ENCODE results near the gene USP44.
"Not testable (repeated sequence)": the region's sequence is repeated elsewhere in the genome, so short reads cannot be mapped to it uniquely, and the experiment has no call there.

The USP44 gene

DNA sequence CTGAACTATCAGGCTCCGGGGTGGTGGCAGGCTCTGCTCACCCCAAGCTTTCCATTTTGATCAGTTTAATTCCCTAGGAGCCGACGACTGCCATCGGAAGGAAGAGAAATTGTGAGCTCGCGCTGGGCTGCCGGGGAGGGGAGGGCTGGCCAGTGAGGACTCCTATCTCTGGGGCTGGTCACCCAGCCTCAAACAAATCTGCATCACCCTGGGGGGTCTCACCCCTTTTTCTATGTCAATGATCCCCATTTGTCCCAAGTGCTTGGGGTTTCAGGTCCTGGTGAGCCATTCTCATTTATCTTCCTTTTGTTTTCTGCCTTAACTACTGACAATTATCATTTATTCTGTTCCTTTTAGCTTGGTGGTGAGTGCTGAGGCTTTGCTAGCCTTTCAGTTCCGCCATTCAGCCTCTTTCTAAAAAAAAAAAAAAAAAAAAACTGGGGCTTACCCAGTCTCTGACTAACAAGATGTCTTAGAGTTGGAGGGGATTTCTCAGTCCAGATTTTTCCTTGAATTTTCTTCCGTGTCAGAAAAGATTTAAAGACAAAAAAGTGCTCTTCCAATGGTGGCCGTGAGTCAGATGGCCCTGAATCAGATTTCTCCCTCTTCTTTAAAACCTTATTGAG is 22.8 kb upstream of the USP44 start:
- H3K9ac ChIP-seq (ENCODE audit: low read length), result no peak overlapping the region
- no peaks in the 10 kb centered on the region for H3K36me3 ChIP-seq (ENCODE audit: insufficient read depth, low read length)
- H3K27ac ChIP-seq (ENCODE audit: low read depth, low read length), result no peak overlapping the region
- H3K4me1 ChIP-seq (ENCODE audit: insufficient read depth, low read length), result no peaks in the 10 kb centered on the region
- no peaks in the 10 kb centered on the region for H3K27me3 ChIP-seq (ENCODE audit: control insufficient read depth in 1 of 2, insufficient read depth in 2 of 2, low read length in 2 of 2)
- no peak overlapping the region for H3K4me3 ChIP-seq (ENCODE audit: low read depth in 1 of 2, low read length in 2 of 2)
- no peaks in the 10 kb centered on the region for H3K9me3 ChIP-seq (ENCODE audit: low read length)

DNA sequence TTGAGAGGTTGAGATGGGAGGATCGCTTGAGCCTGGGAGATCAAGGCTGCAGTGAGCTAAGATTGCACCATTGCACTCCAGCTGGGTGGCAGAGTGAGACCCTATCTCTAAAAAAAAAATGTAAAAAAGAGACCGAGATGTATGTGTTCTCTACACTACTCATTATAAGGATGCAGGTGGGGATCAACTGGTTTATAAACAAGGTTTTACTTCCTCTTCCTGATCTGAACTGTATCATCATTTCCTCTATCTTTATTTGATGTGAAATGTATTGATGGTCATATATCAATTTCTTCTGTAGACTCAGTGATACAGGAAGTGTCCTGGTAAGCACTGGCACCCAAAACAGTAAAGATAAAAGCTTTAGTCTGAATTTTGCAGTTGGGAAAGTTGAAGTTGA is 20.1 kb upstream of the USP44 start:
- Histone ChIP-seq H3K27ac (ENCODE audit: low read depth, low read length) (no peak overlapping the region), H3K9ac (ENCODE audit: low read length) (no peak overlapping the region), H3K9me3 (ENCODE audit: low read length) (no peaks in the 10 kb centered on the region), H3K27me3 (ENCODE audit: control insufficient read depth in 1 of 2, insufficient read depth in 2 of 2, low read length in 2 of 2) (no peaks in the 10 kb centered on the region), H3K4me3 (ENCODE audit: low read depth in 1 of 2, low read length in 2 of 2) (no peak overlapping the region), H3K4me1 (ENCODE audit: insufficient read depth, low read length) (no peaks in the 10 kb centered on the region), H3K36me3 (ENCODE audit: insufficient read depth, low read length) (no peaks in the 10 kb centered on the region)

DNA sequence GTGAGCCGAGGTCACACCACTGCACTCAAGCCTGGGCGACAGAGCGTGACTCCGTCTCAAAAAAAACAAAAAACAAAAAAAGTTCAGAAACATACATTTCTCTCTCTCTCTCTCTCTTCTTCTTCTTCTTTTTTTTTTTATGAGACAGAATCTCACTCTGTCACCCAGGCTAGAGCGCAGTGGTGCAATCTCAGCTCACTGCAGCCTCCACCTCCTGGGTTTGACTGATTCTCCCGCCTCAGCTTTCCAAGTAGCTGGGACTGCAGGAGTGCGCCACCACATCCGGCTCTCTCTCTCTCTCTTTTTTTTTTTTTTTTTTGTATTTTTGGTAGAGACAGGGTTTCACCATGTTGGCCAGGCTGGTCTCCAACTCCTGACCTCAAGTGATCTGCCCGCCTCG is 16.8 kb upstream of the USP44 start:
- not testable (repeated sequence) for H3K27me3 ChIP-seq (ENCODE audit: control insufficient read depth in 1 of 2, insufficient read depth in 2 of 2, low read length in 2 of 2); H3K4me1 ChIP-seq (ENCODE audit: insufficient read depth, low read length); H3K9me3 ChIP-seq (ENCODE audit: low read length); H3K27ac ChIP-seq (ENCODE audit: low read depth, low read length); H3K36me3 ChIP-seq (ENCODE audit: insufficient read depth, low read length); H3K4me3 ChIP-seq (ENCODE audit: low read depth in 1 of 2, low read length in 2 of 2); H3K9ac ChIP-seq (ENCODE audit: low read length)

GRCh38 chr12:95557625-95558024 is 6.3 kb upstream of the USP44 start:
- H3K4me1 ChIP-seq (ENCODE audit: insufficient read depth, low read length), result no peaks in the 10 kb centered on the region
- H3K9me3 ChIP-seq (ENCODE audit: low read length), result no peaks in the 10 kb centered on the region
- no peak overlapping the region for H3K4me3 ChIP-seq (ENCODE audit: low read depth in 1 of 2, low read length in 2 of 2)
- no peaks in the 10 kb centered on the region for H3K36me3 ChIP-seq (ENCODE audit: insufficient read depth, low read length)
- H3K27me3 ChIP-seq (ENCODE audit: control insufficient read depth in 1 of 2, insufficient read depth in 2 of 2, low read length in 2 of 2), result no peaks in the 10 kb centered on the region
- no peak overlapping the region for H3K27ac ChIP-seq (ENCODE audit: low read depth, low read length)
- H3K9ac ChIP-seq (ENCODE audit: low read length), result no peak overlapping the region

GRCh38 chr12:95554532-95555071 is 3.3 kb upstream of the USP44 start:
- Histone ChIP-seq H3K27ac (ENCODE audit: low read depth, low read length) (no peak overlapping the region), H3K9me3 (ENCODE audit: low read length) (no peaks in the 10 kb centered on the region), H3K27me3 (ENCODE audit: control insufficient read depth in 1 of 2, insufficient read depth in 2 of 2, low read length in 2 of 2) (no peaks in the 10 kb centered on the region), H3K36me3 (ENCODE audit: insufficient read depth, low read length) (no peaks in the 10 kb centered on the region), H3K9ac (ENCODE audit: low read length) (no peak overlapping the region), H3K4me3 (ENCODE audit: low read depth in 1 of 2, low read length in 2 of 2) (no peak overlapping the region), H3K4me1 (ENCODE audit: insufficient read depth, low read length) (no peaks in the 10 kb centered on the region)

GRCh38 chr12:95553197-95553943 is 2.1 kb upstream of the USP44 start:
- Histone ChIP-seq H3K9ac (ENCODE audit: low read length) (no peak overlapping the region), H3K27me3 (ENCODE audit: control insufficient read depth in 1 of 2, insufficient read depth in 2 of 2, low read length in 2 of 2) (peaks cover 0 to 2% of the 10 kb centered on the region in 2 donors), H3K4me1 (ENCODE audit: insufficient read depth, low read length) (peaks cover 3% of the 10 kb centered on the region), H3K36me3 (ENCODE audit: insufficient read depth, low read length) (no peaks in the 10 kb centered on the region), H3K9me3 (ENCODE audit: low read length) (no peaks in the 10 kb centered on the region), H3K4me3 (ENCODE audit: low read depth in 1 of 2, low read length in 2 of 2) (no peak overlapping the region), H3K27ac (ENCODE audit: low read depth, low read length) (no peak overlapping the region)

DNA sequence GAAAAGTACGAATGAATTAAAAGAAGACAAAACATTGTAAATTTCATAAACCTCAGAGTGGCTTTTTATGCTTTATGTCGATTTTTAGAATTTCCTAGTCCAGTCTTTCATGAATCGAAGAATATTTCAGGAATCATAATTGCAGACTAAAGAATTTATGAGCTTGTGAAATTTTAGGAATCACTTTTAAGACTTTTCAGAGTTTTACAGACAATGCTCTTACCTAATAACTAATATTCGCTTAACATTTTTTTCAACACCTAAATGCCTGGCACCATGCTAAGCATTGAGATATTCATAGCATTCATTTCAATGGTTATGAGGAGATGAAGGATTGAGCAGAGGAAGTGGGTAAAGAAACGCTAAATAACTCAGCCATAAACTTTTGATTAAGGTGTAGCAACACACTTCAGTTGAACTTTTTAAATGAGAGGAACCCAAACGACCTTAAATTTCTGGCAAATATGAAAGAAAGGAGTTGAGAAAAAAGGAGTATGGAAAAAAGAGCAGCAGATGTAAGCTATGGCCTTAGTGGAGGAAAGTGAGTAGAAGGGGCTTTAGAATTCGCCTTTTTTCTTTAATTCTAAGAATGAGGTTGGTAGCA is 739 bp upstream of the USP44 start:
- Histone ChIP-seq H3K27ac (ENCODE audit: low read depth, low read length) (no peak overlapping the region), H3K9me3 (ENCODE audit: low read length) (no peaks in the 10 kb centered on the region), H3K4me3 (ENCODE audit: low read depth in 1 of 2, low read length in 2 of 2) (no peak overlapping the region), H3K4me1 (ENCODE audit: insufficient read depth, low read length) (peaks cover 6% of the 10 kb centered on the region), H3K27me3 (ENCODE audit: control insufficient read depth in 1 of 2, insufficient read depth in 2 of 2, low read length in 2 of 2) (peaks cover 0 to 4% of the 10 kb centered on the region in 2 donors), H3K36me3 (ENCODE audit: insufficient read depth, low read length) (no peaks in the 10 kb centered on the region), H3K9ac (ENCODE audit: low read length) (no peak overlapping the region)

DNA sequence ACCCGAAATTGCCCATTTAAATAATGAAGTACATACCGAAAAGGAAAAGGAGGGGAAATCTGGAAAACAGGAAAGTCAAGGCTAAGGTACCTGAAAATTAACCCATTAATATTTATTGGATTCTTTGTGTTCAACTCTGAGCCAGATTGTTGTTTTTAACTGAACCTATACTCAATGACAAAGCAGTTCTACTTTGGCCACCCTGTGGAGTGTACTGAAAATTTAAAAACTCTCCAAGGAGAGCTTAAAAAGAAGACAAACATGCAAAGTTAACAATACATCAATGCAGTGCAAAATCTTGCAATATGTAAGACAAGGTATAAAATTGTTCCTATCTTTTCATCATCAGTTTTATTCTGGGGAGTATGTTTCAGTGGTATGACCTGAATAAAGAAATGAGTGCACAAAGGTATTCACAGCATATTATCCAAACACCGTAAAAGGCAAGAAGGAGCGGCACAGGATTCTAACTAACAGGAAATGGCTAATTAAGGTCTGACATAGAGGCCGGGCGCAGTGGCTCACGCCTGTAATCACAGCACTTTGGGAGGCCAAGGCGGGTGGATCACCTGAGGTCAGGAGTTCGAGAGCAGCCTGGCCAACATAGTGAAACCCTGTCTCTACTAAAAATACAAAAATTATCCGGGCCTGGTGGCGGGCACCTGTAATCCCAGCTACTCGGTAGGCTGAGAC is 1.7 kb downstream of the USP44 start:
- H3K27ac ChIP-seq (ENCODE audit: low read depth, low read length), result no peak overlapping the region
- H3K4me3 ChIP-seq (ENCODE audit: low read depth in 1 of 2, low read length in 2 of 2), result peak overlapping the region; percentile 69 to 87

DNA sequence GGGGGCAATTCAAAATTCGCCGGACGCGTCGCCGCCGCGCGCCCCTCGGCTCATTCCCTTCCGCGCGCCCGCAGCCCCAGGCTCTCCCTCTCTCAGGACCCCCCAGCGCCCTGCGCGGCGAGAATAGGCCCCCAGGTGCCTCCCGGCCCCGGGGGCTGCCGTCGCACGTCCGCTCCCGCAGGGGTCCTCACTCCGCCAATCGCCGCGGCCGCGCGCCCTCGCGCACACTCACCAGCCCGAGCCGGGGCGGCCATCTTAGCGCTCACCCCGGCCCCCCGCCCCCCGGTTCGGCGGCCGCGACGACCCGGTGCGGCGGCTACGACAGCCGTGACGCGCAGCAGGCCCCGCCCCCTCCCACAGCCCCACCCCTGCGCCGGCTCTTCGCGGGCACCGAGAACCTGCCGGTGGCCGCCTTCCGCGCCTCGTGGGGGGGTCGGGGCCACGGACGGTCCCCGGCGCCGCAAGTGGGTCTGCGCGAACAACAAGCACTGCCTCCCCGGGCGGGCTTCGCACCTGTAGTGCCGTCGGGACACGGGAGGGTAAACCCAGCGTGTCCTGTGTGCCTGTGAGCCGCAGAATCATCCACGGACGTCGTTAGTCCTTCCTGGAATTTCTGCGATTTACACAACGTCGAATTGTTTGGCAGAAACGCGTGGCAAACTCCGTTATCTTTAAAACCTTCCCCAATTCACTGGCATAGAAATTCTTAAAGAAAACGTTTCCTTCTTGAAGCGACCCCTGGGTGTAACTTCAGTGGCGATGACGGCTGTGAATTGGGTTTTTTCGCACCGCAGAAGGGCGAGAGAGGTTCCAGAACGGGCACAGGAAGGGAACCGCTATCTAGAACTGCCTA is 2.5 kb downstream of the USP44 start:
- no peaks in the 10 kb centered on the region for H3K36me3 ChIP-seq (ENCODE audit: insufficient read depth, low read length)
- H3K27ac ChIP-seq (ENCODE audit: low read depth, low read length), result peak overlapping the region; percentile 72
- no peaks in the 10 kb centered on the region for H3K9me3 ChIP-seq (ENCODE audit: low read length)
- H3K4me1 ChIP-seq (ENCODE audit: insufficient read depth, low read length), result peaks cover 6% of the 10 kb centered on the region
- H3K27me3 ChIP-seq (ENCODE audit: control insufficient read depth in 1 of 2, insufficient read depth in 2 of 2, low read length in 2 of 2), result peaks cover 0 to 4% of the 10 kb centered on the region in 2 donors
- peak overlapping the region; percentile 37 for H3K9ac ChIP-seq (ENCODE audit: low read length)
- peak overlapping the region; percentile 69 to 87 for H3K4me3 ChIP-seq (ENCODE audit: low read depth in 1 of 2, low read length in 2 of 2)

More for the DNA sequence above, 1.7 kb downstream of the USP44 start:
- no peaks in the 10 kb centered on the region for H3K9me3 ChIP-seq (ENCODE audit: low read length)
- no peaks in the 10 kb centered on the region for H3K36me3 ChIP-seq (ENCODE audit: insufficient read depth, low read length)
- H3K27me3 ChIP-seq (ENCODE audit: control insufficient read depth in 1 of 2, insufficient read depth in 2 of 2, low read length in 2 of 2), result peaks cover 0 to 4% of the 10 kb centered on the region in 2 donors
- no peak overlapping the region for H3K9ac ChIP-seq (ENCODE audit: low read length)
- peaks cover 6% of the 10 kb centered on the region for H3K4me1 ChIP-seq (ENCODE audit: insufficient read depth, low read length)

DNA sequence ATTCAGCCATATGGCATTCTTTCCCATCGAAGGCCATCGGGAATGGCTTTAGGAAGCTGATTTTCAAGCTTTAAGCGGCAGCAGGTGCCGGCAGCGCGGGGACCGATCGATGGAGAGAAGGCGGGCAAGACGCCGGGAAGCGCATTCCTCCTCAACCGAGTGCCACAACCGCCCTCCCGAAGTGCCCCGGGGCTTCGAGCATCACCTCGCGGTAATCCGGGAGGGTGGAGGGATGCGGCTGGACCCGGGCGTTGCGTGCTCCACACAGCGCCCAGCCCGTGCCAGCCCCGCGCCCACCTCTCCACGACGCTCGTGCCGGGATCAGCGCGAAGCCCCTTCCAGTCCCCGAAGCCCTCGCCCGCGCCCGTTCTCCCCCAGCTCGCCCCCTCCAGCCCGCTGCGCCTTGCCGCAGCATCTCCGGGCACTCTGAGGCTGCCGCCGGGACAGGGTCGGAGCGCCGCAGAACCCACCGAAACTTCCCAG is 3.2 kb downstream of the USP44 start:
- Histone ChIP-seq H3K9me3 (ENCODE audit: low read length) (no peaks in the 10 kb centered on the region), H3K27me3 (ENCODE audit: control insufficient read depth in 1 of 2, insufficient read depth in 2 of 2, low read length in 2 of 2) (peaks cover 0 to 4% of the 10 kb centered on the region in 2 donors), H3K4me1 (ENCODE audit: insufficient read depth, low read length) (peaks cover 6% of the 10 kb centered on the region), H3K4me3 (ENCODE audit: low read depth in 1 of 2, low read length in 2 of 2) (peak overlapping the region; percentile 69 to 87), H3K9ac (ENCODE audit: low read length) (peak overlapping the region; percentile 37), H3K27ac (ENCODE audit: low read depth, low read length) (peak overlapping the region; percentile 72), H3K36me3 (ENCODE audit: insufficient read depth, low read length) (no peaks in the 10 kb centered on the region)

Data from muscle layer of colon (tissue), 2 donors.